Measurements from ENCODE around the gene UCN2. TPM values are rescaled to one million over a fixed set of nuclear protein-coding genes. Genes with fewer than 3 reads are reported as not detected.
A peak's percentile ranks its signal among the peaks of the same experiment; 100 is the strongest.

The UCN2 gene
- total and polyA plus RNA-seq, 11 donors = 0.11 to 0.35 (median 0.24) TPM; not detected in 4

DNA sequence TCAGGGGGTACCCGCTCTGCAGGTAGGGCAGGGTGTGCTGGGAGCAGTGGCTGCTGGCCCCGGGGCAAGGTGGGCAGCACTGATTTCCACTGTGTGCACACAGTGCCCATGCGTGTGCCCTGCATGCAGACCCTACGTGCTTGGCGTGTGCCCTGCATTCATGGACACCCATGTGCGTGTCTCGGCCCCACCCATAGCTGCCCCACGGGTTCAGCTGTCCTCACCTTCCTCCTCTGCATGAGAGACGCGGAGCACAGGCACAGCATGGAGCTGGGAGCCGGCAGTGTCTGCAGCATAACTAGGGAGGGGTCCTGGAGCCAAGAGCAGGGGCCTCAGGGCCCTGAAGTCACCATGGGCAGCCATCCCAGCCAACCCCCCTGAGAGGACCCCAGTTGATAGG lies 1.6 kb upstream of the UCN2 start:
- TF ChIP-seq, protein P1, sequence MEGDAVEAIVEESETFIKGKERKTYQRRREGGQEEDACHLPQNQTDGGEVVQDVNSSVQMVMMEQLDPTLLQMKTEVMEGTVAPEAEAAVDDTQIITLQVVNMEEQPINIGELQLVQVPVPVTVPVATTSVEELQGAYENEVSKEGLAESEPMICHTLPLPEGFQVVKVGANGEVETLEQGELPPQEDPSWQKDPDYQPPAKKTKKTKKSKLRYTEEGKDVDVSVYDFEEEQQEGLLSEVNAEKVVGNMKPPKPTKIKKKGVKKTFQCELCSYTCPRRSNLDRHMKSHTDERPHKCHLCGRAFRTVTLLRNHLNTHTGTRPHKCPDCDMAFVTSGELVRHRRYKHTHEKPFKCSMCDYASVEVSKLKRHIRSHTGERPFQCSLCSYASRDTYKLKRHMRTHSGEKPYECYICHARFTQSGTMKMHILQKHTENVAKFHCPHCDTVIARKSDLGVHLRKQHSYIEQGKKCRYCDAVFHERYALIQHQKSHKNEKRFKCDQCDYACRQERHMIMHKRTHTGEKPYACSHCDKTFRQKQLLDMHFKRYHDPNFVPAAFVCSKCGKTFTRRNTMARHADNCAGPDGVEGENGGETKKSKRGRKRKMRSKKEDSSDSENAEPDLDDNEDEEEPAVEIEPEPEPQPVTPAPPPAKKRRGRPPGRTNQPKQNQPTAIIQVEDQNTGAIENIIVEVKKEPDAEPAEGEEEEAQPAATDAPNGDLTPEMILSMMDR (IDR thresholded peaks at IDR 0.05) = no peak
- no peak for TF ChIP-seq POLR2A (IDR thresholded peaks at IDR 0.05)
- intact Hi-C loops (cut with DNase I) = no loop called here
- Histone ChIP-seq H3K27ac (no peak overlapping the region), H3K9me3 (no peaks in the 10 kb centered on the region), H3K4me1 (peaks cover 2 to 40% (median 10%) of the 10 kb centered on the region in 12 donors), H3K27me3 (no peaks in the 10 kb centered on the region), H3K36me3 (no peaks in the 10 kb centered on the region), H3K4me3 (no peak overlapping the region)
- ATAC-seq = no peak
- DNase-seq = no peak
- 84 to 90% (median 87%) methylated on average over 8 to 11 of the region's 11 CpGs for WGBS, 4 donors

DNA sequence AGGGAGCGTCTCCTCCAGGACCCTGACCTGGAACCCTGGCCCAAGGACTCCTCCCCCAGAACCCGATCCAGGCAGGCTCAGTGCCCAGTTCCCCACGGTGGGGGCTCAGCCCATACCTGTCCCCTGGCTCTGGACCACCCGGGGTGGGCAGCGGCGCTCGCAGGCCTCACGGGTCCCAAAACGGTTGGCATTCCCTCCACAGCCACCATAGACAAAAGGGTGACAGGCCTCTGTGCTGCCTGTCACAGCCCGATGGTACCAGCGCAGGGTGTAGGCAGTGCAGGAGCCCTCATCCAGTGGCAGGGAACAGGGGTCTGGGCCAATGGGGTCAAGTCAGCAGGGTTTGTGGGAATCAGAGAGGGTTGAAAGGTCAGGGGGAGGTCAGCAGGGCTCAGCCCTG lies 1.1 kb upstream of the UCN2 start:
- Histone ChIP-seq H3K27me3 (no peaks in the 10 kb centered on the region), H3K4me1 (peaks cover 3 to 44% (median 14%) of the 10 kb centered on the region in 12 donors), H3K9me3 (no peaks in the 10 kb centered on the region), H3K36me3 (no peaks in the 10 kb centered on the region), H3K27ac (no peak overlapping the region), H3K4me3 (no peak overlapping the region)
- TF ChIP-seq, protein P1 (IDR thresholded peaks at IDR 0.05) = no peak
- TF ChIP-seq POLR2A (IDR thresholded peaks at IDR 0.05) = no peak
- intact Hi-C loops (cut with DNase I) = loop anchor here in 5 of 10 donors (5.0 kb wide), 3 partner anchors 33 to 43 kb away; partner anchors contain the start of genes COL7A1 (in 2 of the 5) and UQCRC1 (in 1 of the 5)
- ATAC-seq = no peak
- DNase-seq = no peak
- WGBS, 4 donors = 90 to 97% (median 92%) methylated on average over 5 to 11 of the region's 11 CpGs

DNA sequence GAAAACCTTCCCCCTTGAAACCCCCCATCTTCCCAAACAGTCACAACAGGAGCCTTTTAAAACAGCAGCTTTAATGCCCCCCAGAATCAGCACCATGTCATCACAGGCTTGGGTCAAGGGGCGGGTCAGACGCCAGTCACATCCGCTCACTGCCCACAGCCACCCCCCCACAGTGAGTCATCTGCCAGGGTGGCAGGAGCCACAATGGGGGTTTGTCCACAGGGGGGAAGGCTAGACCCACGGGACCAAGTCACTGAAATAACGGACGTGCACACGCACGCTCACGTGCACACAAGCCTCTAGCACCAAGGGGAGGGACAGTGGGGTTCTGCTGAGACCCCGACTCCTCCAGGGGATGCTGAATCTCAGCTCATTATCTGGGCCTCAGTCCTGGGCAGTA lies 441 bp upstream of the UCN2 start:
- ATAC-seq = no peak
- intact Hi-C loops (cut with DNase I) = loop anchor here in 5 of 10 donors (5.0 kb wide), 3 partner anchors 33 to 43 kb away; partner anchors contain the start of genes COL7A1 (in 2 of the 5) and UQCRC1 (in 1 of the 5)
- 54 to 85% (median 72%) methylated on average over 2 to 10 of the region's 10 CpGs for WGBS, 4 donors
- H3K4me3 ChIP-seq = no peak overlapping the region
- H3K27ac ChIP-seq = no peak overlapping the region
- H3K9me3 ChIP-seq = no peaks in the 10 kb centered on the region
- peaks cover 3 to 51% (median 14%) of the 10 kb centered on the region in 12 donors for H3K4me1 ChIP-seq
- H3K36me3 ChIP-seq = no peaks in the 10 kb centered on the region
- DNase-seq = peak in 3 of 5 donors; percentile 32 to 62 (median 33)
- no peaks in the 10 kb centered on the region for H3K27me3 ChIP-seq
- TF ChIP-seq, protein P1 (IDR thresholded peaks at IDR 0.05) = no peak
- TF ChIP-seq POLR2A (IDR thresholded peaks at IDR 0.05) = no peak

DNA sequence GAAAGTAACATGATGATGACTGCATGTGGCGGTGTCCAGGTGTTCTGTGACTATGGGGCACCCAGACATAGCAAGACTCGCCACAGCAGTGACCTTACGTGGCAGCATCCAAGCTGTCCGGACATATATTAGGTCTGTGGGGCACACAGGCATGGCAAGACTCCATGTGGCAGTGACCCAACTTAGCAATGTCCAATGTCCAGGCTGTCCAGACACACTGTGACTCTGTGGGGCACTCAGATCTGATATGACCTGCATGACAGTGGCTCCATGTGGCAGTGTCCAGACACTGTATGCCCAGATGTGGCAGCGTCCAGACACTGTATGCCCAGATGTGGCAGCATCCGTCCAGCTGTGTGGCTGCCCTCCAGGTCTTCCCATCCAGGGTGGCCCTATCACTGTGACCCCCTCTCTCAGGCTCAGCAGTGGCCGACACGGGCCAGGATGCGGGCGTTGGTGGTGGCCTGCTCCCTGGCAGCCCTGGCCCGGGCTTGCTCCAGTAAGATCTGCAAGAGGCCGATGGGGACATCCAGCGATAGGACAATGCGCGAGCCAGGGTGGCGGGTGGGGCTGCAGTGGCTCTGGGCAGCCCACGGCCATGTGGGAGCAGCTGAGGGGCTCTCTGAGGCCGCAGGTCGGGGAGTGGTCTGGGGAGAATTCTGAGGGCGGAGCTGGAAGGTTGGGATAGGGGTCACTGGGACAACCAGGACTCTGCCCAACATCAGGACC lies 1.1 kb downstream of the UCN2 start:
- Histone ChIP-seq H3K27ac (no peak overlapping the region), H3K36me3 (no peaks in the 10 kb centered on the region), H3K9me3 (no peaks in the 10 kb centered on the region), H3K4me3 (no peak overlapping the region), H3K4me1 (peaks cover 3 to 66% (median 20%) of the 10 kb centered on the region in 12 donors), H3K27me3 (no peaks in the 10 kb centered on the region)
- no peak for DNase-seq
- no peak for ATAC-seq
- TF ChIP-seq, protein P1 (IDR thresholded peaks at IDR 0.05) = no peak
- no peak for TF ChIP-seq POLR2A (IDR thresholded peaks at IDR 0.05)
- intact Hi-C loops (cut with DNase I) = loop anchor here in 5 of 10 donors (5.0 kb wide), 3 partner anchors 35 to 45 kb away; partner anchors contain the start of genes COL7A1 (in 2 of the 5) and UQCRC1 (in 1 of the 5)
- WGBS, 4 donors = 88 to 92% (median 89%) methylated on average over 19 to 20 of the region's 20 CpGs
